PC-3 (cell line): ENCODE data around the gene ORAI2.

ENCODE experiments used
- EZH2 ChIP-seq: fragments of 300-600 bp; sonication (generic); IDR thresholded peaks from one replicate; pipeline ENCODE4 v1.6.1; 2017; ENCODE audit warnings: antibody characterized with exemption, mild to moderate bottlenecking, low read length; ENCODE audit not compliant: unreplicated experiment
- TF ChIP-seq, protein P1 (sequence below): fragments of 300-600 bp; sonication (generic); conservative IDR thresholded peaks from 2 replicates; pipeline ENCODE4 v1.5.1; 2017; ENCODE audit warnings: antibody characterized with exemption, low read depth, mild to moderate bottlenecking, low read length

DNA sequence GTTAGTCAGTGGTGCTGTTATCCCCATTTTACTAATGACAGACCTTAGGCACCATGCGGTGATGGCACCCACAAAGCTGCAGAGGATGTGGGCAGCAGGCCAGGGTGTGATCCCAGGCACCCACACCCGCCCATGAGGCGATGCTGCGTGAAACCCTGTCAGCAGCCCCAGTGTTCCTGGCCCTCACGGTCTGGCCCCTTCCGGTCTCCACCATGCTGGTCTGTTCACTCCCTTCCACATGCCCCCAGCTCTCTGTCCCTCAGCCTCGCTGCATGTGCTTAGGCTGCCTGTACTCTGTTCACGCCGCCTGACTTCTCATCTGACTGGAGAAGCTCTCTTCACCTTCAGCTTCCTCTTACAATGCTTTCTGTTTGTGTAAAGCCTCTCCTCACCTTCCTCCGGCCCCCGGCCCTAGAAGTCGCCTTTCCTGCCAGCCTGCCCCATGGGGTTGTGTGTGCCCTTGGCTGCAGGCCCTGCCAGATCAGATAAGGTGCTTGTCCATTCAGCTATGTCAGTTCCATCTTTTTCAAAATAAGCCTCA, 17.6 kb upstream of the ORAI2 start:
- no peak for TF ChIP-seq EZH2
- TF ChIP-seq, protein P1, sequence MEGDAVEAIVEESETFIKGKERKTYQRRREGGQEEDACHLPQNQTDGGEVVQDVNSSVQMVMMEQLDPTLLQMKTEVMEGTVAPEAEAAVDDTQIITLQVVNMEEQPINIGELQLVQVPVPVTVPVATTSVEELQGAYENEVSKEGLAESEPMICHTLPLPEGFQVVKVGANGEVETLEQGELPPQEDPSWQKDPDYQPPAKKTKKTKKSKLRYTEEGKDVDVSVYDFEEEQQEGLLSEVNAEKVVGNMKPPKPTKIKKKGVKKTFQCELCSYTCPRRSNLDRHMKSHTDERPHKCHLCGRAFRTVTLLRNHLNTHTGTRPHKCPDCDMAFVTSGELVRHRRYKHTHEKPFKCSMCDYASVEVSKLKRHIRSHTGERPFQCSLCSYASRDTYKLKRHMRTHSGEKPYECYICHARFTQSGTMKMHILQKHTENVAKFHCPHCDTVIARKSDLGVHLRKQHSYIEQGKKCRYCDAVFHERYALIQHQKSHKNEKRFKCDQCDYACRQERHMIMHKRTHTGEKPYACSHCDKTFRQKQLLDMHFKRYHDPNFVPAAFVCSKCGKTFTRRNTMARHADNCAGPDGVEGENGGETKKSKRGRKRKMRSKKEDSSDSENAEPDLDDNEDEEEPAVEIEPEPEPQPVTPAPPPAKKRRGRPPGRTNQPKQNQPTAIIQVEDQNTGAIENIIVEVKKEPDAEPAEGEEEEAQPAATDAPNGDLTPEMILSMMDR, result no peak
